GM18505 (cell line): ENCODE measurements around the gene INAFM2.

ENCODE experiments used
- ATAC-seq: cut with Tn5 transposase; IDR thresholded peaks from one replicate; pipeline ENCODE4 v1.9.1; 2021; ENCODE audit not compliant: unreplicated experiment
- POLR2A ChIP-seq: IDR thresholded peaks from 4 replicates; pipeline ENCODE4 v1.6.1; 2011; ENCODE audit warnings: borderline replicate concordance; ENCODE audit not compliant: insufficient read depth, insufficient read length; ENCODE audit errors: extremely low read depth

Gene INAFM2

DNA sequence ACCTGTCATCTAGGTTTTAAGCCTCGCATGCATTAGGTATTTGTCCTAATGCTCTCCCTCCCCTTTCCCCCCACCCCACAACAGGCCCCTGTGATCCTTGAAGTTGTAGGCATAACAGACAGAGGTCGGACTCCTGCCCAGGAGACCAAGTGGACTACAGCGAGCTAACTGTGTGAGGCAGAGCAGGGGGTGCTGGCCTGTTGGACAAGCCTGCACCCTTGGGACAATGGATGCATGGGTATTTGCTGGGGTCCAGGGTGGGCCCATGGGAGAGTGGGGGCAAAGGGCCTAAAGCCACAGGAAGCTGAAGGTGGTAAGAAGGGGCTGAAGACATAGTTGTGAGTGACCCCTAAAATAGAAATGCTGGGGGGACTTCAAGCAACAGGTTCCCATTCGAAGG is 18.2 kb upstream of the INAFM2 start:
- no peak for ATAC-seq
- no peak for TF ChIP-seq POLR2A

DNA sequence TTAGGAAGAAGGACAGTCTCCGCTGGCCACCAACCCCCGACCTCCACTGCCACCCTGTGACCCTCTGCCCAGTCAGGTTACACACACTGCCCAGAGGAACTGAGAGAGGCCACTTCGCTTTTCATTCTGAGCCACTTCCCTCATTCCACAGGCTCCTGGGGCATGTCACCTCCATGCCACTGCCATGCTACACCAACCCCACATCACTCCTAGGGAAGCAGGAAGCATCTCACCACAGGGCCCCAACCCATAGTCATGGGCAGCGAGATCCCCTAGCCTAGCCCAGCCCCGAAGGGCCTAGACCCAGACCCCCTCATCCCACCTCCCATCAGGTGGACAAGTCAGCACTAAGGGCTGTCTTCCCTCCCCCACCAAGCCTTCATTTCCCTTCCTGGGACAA is 17.1 kb upstream of the INAFM2 start:
- no peak for TF ChIP-seq POLR2A
- no peak for ATAC-seq

DNA sequence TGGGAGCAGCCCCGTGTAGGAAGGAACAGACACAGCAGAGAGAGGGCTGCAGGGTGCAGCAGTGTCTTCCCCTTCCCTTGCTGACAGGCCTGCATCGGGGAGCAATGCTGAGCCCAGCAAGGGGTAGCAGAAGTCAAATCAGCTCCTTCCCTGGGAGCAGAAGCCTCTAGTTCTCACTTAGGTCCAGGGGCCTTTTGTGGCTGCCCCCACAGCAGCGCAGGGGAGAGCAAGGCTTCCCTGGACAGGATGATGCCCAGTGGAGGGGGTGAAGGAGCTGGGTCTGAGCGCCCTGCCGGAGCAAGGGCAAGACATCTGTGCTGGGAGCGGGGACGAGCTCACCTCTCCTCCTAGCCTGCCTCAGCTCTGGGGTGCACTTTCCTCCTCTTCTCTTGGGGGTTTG is 16.6 kb upstream of the INAFM2 start:
- no peak for ATAC-seq
- no peak for TF ChIP-seq POLR2A

DNA sequence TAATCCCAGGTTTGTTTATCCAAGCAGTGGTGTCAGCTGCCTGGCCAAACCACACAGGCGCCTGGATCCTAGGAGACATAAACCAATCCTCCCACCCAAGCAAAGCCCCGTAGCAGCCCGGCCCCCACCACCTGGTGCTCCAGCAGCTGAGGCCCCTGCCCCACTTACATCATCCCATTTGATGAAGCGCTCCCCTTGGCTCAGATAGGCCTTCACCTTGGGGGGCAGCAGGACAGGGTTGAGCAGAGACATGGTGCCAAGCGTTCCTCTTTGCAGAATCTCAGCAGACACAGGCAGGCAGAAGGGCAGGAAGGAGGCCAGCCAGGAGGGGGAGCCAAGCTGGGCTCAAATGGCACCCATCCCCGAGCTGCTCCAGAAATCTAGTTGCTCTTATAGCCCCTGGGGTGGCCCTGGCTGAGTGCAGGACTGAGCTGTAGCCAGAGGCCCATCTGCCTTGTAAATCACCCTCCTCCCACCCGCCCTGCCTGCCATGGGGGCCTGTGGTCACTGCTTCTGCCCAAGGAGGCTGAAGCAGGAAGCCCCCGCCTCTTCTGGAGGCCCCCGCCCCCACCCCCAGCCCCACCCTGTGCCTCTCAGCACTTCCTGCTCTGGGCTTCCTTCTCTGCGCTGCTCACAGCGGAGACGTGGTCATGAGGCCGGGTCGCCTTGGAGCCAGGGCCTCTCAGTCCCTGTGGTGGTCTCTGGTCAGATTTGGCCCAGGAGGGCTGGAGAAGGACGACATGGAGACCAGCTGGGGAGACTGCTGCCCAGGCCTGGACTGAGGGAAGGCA is 15.9 kb upstream of the INAFM2 start, which contains the start of gene PLCB2:
Gene PLCB2, minus strand, starts transcription at position 515 of the 791 bp plus-strand sequence. Its CDS starts 263 bp downstream, at position 252.
- ATAC-seq = peak; percentile 66
- TF ChIP-seq POLR2A = peak; percentile 74

DNA sequence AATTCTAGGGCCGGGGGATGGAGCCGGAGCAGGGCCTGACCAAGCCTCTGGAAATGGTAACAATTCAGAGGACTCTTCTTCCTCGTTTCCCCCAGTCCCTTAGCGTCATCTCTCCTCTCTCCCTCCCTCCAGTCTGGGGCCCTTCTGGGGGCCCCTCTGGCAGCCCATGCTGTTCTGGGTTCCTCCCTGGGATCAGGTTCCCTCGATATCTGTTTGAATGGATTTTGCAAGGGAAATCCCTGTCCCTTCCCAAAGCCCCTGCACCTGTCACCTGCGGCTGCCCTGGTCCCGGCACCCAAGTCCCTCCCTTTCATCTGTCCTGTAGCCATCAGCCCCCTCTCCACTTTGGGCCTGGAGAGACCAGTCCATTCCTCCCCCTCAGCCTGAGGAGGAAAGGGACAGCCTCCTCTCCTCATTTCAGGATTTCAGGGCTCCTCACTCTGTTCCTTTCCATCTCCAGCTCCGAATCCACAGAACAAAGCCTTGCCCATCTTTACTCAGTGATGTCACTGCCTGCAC is 14.1 kb upstream of the INAFM2 start:
- ATAC-seq = no peak
- no peak for TF ChIP-seq POLR2A

DNA sequence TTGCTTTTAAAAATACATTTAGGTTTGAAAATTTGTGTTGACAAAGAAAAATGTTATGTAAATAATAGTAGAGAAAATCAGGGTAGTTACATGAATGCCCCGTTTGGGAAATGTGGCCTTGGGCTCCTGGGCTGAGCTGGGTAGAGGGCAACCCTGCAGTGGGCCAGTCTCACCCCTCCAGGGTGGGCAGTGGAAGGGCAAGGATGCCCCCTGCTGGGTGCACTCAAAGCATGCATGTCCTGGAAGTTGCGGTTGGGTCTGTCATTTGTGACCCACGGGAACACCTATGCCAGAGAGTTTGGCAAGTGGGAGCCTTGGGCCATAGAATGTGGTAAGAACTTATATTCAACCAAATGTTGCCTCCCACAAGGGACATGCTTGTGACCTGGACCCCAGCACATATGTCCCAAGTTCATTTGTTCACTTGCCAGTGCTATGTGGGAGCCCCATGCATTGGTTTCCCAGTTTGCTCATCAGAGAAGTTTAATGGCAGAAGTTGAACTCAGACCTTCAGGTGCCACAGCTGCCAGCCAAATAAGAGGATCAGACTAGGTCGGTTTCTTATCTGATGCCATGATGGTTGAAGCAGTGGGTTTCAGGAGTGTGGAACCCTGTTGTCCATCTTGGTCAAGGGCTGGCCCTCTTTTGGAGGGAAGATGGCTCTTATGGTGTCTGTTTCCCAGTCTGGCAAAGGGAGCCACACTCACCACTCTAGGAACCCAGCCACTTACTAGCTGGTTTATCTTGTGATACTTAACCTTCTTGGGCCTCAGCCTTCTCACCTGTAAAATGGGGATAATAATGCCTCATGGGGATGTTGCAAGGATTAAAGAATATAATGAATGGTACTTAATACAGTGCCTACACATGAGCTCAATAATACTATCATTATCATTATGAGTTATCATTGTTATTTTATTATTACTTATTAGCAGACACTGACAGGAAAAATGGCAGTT is 13.2 kb upstream of the INAFM2 start:
- no peak for TF ChIP-seq POLR2A
- ATAC-seq = no peak

DNA sequence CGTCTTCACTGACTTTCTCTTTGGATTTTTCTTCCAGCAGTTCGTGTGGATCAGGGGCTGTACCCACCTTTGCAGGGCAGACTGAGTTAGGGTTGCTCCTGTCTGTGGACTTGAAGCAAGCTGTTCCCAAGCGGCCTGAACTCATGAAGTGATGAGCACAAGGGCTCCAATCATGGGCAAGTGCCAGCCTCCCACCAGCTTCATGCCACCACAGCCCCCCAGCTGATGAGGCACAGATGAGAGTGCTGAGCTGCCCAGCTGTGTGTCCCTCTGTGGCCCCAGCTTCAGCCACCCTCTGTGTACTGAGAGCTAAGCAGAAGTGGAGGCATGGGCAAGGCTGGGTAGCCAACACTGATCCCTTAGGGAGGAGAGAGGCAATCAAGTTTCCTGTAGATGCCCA is 12.5 kb upstream of the INAFM2 start:
- no peak for ATAC-seq
- TF ChIP-seq POLR2A = no peak

DNA sequence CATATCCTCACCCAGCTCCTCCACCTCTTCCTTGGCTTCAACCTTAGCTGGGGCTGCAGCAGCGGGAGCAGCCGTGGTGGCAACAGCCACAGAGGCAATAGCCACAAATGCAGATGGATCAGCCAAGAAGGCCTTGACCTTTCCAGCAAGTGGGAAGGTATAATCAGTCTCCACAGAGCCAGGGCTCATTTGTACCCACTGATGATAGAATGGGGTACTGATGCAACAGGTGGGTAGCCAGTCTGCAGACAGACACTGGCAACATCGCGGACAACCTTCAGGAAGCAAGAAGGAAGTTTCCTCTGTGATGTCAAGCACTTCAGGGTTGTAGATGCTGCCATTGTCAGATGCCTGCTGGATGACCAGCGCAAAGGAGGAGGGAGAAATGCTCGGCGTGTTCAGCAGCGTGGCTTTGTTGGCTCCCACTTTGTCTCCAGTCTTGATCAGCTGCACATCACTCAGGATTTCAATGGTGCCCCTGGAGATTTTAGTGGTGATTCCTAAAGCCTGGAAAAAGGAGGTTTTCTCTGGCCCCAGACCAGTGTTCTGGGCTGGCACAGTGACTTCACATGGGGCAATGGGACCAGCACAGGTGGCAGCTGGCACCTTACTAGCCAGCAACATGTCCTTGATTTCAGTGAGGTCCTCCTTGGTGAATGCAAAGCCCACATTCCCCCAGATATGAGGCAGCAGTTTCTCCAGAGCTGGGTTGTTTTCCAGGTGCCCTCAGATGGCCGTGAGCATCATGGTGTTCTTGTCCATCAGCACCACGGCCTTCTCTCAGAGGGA is 10.9 kb upstream of the INAFM2 start:
- no peak for TF ChIP-seq POLR2A
- ATAC-seq = no peak

DNA sequence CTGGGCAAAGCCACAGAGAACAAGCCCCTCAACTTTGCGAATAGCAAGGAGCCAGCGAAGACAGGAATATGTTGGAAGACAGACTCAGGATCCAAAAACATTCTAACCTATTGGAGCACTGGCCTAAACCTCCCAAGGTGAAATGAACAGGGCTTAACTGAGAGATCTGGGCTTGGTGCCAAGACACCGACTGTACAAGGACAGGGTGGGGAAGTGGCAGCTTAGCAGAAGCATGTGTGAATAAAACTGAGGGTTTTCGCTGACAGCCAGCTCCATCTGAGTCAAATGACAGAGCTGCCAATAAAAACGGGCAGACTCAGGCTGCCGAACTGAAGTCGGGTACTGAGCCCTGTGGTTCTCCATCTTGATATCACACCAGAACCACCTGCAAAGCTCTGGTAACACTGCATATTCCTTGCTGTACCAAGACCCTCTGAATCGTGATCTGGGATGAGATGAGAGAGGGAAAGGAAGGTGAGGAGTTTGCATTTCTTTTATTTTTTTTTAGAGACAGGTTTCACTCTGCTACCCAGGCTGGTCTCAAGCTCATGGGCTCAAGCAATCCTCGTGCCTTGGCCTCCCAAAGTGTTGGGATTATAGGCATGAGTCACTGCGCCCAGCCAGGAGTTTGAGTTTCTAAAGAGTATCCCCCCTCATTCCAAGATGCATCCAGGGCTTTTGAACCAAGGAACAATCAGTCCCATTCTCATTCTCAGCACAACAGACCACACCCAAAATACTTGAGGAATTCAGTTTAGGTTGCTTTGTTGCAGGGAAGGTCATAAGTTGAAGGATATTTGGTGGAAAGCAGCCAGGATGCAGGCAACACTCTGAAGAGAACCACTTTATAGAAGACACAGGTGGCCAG is 9.7 kb upstream of the INAFM2 start:
- TF ChIP-seq POLR2A = no peak

DNA sequence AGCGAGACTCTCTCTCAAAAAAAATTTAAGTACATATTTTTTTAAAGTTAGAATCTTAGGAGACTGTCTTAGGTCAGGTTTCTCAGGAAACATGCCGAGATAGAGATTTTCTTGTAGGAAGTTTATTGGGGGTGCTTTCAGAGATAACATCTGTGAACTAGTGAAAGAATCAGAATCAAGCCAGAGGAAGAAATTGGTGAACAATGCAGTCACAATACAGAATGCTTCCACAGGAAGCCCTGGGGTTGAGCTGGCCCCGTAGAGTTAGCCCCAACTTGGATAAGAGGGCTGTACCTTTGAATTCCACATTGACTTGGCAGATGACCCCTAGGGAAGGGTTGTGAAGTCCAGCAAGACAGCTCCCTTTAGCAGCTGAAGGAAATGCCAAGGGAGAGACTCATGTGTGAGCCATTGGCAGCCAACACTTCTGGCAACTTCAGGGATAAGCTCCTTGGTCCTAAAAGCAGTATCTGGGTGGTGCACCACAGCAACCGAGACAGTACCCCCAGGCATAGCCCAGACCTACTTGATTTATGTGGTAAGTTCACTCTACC is 8.7 kb upstream of the INAFM2 start:
- no peak for TF ChIP-seq POLR2A
- no peak for ATAC-seq

More for the DNA sequence above, 9.7 kb upstream of the INAFM2 start:
- no peak for ATAC-seq

DNA sequence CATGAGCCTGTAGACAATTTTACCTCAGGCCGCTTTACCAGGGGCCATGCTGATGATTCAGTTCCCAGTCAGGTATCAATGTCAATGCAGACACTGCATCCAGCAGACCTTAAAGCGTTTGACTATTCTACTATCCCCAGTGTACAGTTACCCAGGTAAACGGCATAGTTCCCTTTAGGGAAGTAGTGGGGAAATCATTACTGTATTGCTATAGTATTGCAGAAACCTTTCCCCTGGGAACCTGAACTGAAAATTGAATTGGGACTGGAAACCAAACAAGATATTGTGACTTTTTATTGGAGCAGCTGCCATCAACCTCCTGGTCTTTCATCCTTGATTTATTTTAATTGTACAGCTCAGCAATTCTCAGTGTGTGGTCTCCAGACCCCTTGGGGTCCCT is 6.6 kb upstream of the INAFM2 start:
- ATAC-seq = no peak
- TF ChIP-seq POLR2A = no peak

DNA sequence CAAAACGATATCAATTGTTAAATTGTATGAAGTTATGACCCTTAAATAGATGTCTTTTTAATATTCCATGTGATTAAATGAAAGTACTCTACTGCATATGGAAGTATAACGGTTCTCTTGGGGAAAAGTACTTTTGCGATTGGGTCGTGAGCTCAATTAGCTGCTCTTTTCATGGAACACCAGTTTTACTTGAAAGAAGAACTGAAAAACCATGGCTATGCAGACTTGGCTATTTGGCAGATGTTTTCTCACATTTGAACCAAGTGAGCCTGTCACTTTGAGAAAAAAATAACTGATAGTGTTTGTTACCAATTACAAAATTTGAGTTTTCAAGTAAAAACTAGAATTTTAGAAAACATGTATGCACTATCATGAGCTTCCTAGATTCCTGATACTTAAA is 5.9 kb upstream of the INAFM2 start:
- TF ChIP-seq POLR2A = no peak
- ATAC-seq = no peak
